ENCODE measurements around the gene ZNF324.
"Not testable (repeated sequence)": the region's sequence is repeated elsewhere in the genome, so short reads cannot be mapped to it uniquely, and the experiment has no call there.

Gene ZNF324

GRCh38 chr19:58466089-58466759 is 656 bp upstream of the ZNF324 start:
- H3K4me3 ChIP-seq (ENCODE audit: control insufficient read depth, low read depth, low read length), result peak overlapping the region; percentile 65
- no peak for TF ChIP-seq CTCF (conservative IDR thresholded peaks at IDR 0.05; ENCODE audit: control insufficient read depth, insufficient read depth, low read depth, low read length)
- no peak for DNase-seq (ENCODE audit: low read depth)

GRCh38 chr19:58468216-58468839 is 1.4 kb downstream of the ZNF324 start:
- DNase-seq (ENCODE audit: low read depth), result no peak
- H3K4me3 ChIP-seq (ENCODE audit: control insufficient read depth, low read depth, low read length), result peak overlapping the region; percentile 2
- TF ChIP-seq CTCF (conservative IDR thresholded peaks at IDR 0.05; ENCODE audit: control insufficient read depth, insufficient read depth, low read depth, low read length), result no peak

- no peak overlapping the region for H3K4me3 ChIP-seq (ENCODE audit: control insufficient read depth, low read depth, low read length)
- TF ChIP-seq CTCF (conservative IDR thresholded peaks at IDR 0.05; ENCODE audit: control insufficient read depth, insufficient read depth, low read depth, low read length), result no peak
- DNase-seq (ENCODE audit: low read depth), result no peak
Observed at GRCh38 chr19:58469241-58470013, 2.5 kb downstream of the ZNF324 start.

- not testable (repeated sequence) for DNase-seq (ENCODE audit: low read depth); H3K4me3 ChIP-seq (ENCODE audit: control insufficient read depth, low read depth, low read length)
Observed at GRCh38 chr19:58470837-58471543, 4.1 kb downstream of the ZNF324 start.

GRCh38 chr19:58471736-58472135 is 4.9 kb downstream of the ZNF324 start:
- TF ChIP-seq CTCF (conservative IDR thresholded peaks at IDR 0.05; ENCODE audit: control insufficient read depth, insufficient read depth, low read depth, low read length), result no peak
- no peak for DNase-seq (ENCODE audit: low read depth)
- no peak overlapping the region for H3K4me3 ChIP-seq (ENCODE audit: control insufficient read depth, low read depth, low read length)

GRCh38 chr19:58473775-58474174 is 6.9 kb downstream of the ZNF324 start:
- no peak overlapping the region for H3K4me3 ChIP-seq (ENCODE audit: control insufficient read depth, low read depth, low read length)

More at GRCh38 chr19:58473775-58474174, 6.9 kb downstream of the ZNF324 start:
- TF ChIP-seq CTCF (conservative IDR thresholded peaks at IDR 0.05; ENCODE audit: control insufficient read depth, insufficient read depth, low read depth, low read length), result no peak
- DNase-seq (ENCODE audit: low read depth), result no peak

Data from fibroblast of mammary gland (primary cell).